Embryonic facial prominence (tissue), 1 donor: ENCODE measurements around the gene FAM53A.

Experiments used
- DNase-seq: peaks from one replicate; pipeline ENCODE4 v3.0.0-alpha.2; 2016; ENCODE audit errors: extremely low spot score

FAM53A gene

DNA sequence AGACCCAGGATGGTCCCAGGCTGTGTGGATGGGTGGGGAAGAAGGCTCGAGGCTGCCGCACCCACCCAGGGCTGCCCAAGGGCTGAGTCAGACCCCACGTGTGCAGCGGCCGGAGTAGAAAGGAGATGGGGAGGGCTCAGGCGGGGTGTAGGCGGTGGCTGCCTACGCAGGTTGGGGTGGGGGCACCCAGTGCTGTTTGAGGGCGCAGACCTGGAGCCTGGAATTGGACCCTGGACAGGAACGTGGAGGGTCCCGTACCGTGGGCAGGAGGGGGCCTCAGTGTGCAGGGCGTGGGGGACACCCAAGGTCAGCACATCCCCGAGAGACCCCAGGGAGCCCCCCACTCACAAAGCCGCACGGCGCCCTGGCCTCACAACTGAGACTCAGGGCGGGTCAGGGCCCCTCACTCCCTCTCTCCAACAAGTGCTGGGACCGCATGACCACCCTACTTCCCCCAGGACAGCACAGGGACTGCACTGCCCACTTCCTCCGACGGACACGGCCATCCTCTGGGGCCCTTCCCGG, 79.9 kb downstream of the FAM53A start:
- DNase-seq = no peak

DNA sequence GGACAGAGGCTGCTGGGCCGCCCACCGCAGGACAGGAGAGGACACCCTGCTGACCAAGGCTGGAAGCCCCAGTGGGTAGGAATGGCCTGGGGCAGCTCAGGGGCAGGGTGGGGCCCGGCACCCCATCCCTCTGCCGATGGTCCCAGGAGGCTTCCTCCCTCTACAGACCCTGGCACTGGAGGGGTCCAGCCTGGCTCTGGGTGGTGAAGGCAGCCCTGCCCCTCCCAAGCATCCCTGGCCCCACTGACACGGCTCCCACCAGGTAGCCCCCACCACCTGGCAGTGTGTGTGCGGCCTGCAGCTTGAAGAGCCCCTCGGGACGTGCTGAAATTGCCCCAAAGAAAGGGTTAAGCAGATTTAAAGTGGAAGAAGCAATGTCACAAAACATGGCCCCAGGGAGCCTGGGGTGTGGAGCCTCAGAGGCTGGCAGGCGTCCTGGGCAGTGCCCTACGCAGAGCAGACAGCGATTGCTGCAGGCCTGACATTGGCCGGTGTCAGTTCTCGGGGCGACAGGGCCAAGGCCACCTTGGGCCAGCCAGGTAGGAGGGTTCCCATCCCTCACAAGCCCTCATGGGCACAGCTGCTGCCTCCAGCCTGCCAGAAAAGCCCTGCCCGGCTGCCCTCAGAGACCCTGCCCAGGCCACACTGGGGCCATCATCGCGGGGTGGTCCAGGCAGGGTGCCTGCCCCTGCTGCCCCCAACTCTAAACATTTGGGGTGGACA, 80.5 kb downstream of the FAM53A start:
- DNase-seq = no peak

DNA sequence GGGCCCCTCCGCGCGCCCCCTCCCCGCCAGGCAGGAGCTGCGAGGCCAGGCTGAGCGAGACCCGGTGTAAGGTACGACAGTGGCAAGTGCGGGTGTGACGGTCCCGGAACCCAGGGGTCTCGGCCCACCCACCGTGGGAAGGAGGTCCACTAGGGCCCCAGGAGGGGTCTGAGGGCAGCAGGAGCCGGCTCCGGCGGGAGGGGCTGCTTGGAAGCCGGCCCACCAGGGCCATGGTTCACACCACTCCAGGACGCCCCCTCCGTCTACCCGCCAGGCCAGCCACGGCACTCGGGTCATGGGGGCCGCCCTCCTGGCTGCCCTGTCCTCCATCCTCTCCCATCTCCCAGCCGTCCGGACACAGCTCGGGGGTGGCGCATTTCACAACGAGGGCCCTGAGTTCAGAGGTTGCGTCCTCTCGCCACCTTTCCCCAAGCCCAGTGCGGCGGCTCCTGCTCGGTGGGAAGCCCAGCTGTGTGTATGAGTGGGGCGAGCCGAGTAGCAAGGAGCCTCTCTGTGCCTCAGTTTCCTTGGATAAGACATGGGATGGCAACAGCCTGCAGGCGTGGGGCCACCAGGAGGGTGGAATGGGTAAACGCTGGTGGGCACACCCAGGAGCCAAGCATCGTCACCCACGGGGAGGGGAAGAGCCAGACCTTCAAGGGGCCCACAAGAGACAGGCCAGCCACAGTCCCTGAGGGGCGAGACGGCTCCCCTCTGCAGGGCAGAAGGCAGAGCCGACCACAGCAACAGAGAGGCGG, 81.3 kb downstream of the FAM53A start:
- no peak for DNase-seq

DNA sequence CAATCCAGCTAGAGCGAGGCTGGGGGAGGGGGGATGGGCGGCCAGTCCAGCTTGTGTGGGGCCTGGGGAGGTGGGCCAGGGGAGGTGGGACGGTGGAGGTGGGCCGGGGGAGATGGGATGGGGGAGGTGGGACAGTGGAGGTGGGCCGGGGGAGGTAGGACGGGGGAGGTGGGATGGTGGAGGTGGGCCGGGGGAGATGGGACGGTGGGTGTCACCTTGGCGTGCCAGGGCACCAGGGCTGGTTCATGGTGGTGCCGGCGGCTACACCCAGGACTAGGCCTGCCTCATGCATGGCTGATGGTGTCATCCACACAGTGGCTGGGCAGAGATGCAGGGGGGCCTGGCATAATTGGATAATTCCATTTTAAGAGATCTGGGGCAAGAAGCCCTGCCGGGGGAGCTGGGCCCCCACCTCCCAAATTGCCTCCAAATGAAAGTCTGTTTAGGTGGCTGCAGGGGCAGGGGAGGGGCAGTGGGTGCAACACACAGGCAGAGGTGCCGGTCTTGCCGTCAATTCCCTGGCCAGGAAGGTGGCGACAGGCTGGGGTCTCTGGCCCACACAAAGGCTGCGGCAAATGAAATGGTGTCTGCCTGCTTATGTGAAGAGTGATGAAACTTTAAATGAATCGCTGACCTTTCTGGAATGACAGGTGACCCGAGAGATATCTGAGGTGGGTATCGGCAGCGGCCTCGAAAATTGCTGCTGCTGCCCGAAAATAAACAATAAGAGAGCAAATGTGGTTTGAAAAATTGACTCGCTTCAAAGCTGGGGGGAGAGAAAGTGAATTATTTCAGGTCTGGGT, 82.1 kb downstream of the FAM53A start:
- no peak for DNase-seq

DNA sequence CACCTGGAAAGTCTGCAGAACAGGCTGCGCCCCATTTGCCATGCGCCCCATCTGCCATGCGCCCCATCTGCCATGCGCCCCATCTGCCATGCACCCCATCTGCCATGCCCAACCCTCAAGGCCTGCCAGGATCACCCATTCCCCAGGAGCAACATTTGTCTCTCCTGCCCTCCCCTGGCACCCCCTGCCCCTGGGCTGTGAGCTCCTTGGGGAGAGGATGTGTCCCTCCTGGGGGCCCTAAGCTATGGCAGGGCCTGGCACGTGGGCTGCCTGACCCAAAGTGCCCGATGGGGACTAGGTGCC, 82.6 kb downstream of the FAM53A start:
- no peak for DNase-seq

DNA sequence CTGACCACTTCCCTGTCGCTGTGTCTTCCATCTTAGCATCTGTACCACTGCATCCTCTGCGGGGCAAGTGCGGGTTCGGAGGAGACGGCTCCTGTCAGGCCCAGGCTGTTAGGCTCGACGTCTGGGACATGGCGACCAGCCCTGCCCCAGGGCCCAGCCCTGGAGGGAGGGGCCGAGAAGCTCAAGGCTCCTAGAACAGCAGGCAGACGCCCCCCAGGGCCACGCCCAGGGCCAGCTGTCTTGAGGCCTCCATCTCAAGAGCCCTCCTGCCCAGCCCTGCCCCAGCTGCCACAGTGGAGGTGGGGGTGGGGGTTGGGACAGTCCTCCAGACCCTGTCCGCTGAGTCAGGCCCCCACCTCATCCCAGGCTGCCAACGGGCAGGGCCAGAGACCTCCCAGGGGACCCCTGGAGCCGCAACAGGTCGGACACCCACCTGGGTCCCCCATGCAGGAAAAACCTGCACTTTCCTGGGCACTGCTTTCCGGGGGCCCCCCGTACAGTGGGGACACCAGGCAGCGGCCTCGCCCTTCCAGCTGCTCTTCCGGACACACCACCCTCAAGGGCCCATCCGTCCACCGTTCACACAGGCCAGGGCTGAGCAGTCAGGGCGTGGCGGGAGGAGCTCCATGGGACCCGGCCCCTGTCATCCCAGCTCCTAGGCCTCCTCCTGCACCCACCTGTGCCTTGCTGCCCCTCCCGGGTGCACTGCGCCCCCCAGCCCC, 83.1 kb downstream of the FAM53A start:
- DNase-seq = no peak

DNA sequence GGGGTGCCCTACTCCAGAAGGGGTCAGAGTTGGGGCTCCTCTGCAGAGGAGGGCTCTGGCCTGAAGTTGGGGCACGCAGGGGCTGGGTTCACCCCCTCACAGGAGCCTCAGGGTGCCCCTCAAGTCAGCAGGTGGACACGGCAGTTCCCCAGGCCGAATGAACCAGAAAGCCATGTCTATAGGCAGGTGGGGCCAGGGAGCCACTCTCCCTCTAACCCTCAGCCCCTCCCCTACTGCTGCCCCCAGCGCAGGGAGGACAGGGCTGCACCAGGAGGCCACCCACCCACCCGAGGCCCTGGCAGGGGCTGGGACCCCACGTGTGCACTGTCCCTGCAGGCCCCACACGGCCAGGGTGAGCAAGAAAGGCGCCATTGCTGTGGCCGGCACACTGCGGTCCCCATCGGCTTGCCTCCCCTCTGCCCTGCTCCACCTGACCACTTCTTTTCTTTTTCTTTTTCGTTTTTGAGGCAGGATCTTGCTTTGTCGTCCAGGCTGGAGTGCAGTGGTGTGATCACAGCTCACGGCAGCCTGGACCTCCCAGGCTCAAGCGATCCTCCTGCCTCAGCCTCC, 83.8 kb downstream of the FAM53A start:
- DNase-seq = no peak

DNA sequence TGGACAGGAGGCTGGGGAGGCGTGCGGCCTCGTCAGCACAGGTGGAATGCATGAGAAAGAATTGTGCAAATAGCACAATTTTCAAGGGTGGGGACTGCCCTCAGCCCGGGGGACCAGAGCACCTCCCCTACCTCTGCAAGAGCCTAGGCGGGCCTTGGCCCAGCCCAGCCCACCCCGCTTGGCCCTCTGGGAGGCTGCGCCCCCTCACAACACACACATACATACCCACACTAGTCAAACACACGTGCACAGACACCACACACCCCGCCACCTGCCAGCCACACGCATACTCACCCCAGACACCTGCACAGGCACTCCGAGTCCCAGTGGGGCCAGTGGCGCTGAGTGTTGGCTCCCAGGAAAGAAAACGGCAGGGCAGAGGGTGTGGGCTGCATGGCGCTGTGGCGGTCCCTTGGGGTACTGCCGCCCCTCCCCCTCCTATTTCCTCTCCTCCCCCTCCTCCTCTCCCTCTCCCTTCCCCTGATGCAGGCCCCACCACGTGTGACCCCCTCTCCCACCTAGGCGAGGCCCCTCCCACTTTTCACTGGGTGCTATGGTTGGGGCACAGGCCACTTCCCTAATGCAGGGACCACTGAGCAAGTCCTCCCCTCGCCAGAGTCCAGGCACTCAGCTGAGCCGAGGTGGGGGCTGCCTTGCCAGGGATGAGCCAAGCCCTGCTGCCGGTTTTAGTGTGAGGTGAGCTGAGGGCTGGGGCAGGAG, 84.5 kb downstream of the FAM53A start:
- no peak for DNase-seq

DNA sequence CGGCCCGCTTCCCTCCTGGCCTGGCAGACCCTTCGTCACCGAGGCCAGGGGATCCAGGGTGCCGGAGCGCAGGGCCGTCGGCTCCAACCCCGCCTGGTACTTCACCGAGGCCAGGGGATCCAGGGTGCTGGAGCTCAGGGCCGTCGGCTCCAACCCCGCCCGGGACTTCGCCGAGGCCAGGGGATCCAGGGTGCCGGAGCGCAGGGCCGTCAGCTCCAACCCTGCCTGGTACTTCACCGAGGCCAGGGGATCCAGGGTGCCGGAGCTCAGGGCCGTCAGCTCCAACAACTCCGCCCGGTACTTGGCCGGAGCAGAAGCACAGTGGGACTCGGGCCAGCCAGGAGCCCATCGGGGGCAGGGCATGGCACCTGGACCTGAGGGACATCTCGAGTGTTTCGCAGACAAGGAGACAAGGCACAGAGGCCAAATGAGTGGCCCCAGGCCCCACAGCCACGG, 85.1 kb downstream of the FAM53A start:
- DNase-seq = no peak

DNA sequence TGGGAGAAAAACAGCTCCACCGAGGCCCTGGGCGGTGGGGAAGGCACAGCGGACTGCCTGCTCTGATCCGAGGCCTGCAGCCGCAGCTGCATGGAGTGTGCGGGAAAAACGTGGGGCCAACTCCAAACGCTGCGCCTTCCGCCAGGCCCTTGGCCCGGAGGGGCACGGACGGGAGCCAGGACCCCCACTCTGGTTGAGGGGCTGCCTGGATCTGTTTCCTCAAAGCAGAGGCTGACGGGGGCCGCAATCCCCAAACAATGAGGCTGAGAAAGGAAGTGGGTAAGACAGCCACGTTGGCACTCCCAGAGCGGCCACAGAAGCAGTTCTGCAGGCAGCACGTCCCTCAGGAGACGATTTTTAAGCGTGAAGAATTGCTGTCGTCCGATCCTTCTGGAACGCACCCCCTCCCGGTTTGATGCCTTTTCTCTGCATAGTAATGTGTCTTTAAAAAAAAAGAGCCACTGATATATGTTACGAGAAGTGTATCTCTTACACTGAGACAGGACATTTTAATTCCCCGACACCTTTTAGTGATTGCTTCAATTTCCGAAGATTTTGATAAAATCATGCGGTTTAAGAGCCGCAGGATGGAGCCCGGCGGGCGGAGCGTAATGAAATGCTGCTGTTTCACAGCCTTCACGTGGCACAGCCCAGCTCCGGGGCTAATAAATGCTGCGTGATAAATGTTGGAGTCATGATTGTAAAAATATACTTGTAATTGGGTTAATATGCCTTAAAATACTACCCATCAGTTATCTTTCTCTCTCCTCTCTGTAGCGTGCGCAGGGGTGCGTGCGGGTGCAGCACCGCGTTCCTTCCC, 85.7 kb downstream of the FAM53A start:
- no peak for DNase-seq

DNA sequence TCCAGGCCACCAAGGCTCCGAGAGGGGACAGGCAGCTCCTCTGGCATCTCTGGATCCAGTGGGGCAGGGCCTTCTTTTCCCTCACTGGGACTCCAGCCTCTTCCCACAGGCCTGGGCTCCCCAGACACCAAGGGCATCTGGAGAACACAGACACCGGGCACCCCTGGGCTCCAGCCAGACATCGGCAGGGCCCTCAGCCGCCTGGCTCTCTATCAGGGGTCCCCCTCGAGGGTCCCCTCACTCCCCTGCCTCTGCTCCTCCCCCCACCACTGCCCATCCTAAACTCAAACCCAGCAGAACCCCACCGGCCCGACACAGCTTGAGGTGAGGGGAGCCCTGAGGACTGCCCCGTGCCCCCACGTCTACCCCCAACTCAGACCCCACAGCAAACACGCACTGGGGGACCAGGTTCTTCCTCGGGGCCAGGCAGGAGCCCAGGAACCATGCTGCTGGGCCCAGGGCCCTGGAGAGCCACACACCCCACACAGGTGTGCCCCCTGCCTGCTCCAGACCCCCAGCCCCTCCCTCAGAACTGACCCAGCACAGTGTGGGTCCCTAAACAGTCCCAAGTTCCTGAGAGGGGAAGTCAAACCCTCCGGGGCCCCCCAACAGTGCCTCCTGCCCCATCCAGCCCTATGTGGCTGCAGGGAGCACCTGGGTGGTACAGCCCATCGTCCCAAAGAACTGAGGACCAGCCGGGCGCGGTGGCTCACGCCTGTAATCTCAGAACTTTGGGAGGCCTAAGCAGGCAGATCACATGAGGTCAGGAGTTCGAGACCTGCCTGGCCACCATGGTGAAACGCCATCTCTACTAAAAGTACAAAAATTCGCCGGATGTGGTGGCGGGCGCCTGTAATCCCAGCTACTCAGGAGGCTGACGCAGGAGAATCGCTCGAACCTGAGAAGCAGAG, 86.8 kb downstream of the FAM53A start:
- no peak for DNase-seq

DNA sequence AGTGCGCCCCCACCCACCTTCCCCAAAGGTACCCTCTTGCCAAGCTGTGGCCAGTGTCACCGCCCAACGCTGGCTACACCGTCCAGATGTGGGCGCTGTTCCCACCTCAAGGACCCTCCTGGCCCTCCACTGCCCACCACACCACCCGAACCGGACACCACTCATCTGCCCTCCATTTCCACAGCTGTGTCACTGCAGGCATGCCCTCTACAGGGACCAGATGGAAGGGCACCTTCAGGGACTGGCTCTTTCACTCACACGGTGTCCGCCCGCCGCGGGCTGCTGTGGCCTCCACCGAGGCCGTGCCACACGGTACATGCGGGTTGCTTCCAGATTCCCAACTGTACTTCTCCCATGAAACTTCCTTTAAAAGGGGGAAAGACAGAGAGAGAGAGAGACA, 87.7 kb downstream of the FAM53A start:
- no peak for DNase-seq

DNA sequence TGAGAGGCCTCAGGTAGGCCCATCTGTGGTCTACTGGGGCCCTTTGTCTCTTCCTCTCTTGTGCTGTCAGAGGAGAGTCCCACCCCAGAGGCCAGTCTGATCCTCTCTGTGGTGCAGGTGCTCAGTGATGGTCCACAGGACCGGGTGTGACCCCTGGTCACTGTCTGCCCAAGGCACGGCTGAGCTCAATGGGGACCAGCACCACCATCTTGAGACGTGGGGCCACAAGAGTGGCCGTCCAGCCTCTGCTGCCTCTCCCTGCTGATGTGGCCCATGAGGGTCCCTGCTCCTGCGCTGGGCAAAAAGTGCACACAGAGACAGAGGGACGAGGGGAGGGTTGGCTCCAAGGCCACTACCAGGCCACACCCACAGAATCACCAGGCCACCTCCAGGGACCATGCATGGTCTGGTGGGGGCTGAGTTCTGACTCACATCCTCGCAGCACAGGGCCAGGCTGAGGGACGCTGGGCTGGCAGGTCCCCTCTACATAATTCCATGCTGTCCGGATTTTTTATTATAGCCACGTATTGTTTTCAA, 88.3 kb downstream of the FAM53A start:
- no peak for DNase-seq

DNA sequence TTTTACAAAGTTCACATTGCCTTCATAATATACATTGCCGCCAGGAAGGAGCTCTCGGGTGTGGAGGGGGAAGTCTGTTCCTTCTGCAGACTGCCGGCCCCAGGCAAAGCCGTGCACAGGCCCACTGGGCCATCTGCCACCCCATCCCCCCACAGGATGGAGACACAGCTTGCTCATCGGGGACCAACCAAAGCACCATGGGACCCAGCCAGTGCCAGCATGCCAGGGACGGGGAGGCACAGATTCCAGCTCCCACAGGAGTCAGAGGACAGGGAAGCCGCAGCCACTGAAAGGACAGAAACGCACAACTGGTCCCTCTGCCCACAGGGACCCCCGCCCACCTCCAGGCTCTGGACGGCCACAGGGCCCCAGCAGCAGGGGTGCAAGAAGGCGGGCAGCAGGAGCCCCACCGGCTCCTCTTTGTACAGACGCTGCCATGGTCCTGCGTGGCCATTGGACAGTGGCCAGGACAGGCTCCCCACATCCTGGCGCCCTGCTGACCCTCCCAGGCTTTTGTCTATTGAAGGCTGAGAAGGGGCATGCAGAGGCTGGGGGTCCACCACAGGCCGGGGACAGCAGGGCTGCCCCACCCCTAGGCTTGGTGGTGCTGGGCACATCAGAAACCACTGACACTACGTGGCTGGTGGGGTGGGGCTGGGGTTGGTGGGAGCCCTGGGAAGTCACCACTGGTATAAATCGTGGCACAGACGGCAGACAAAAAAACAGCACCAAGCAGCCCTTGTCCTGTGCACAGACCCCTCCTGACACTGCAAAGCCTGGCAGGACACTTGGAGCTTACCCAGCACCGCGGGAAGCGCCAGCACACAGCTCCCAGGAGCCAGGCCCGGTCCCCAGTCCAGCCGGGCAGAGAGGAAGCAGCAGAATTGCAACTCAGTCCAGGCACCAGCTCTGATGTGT, 89.0 kb downstream of the FAM53A start:
- DNase-seq = no peak

DNA sequence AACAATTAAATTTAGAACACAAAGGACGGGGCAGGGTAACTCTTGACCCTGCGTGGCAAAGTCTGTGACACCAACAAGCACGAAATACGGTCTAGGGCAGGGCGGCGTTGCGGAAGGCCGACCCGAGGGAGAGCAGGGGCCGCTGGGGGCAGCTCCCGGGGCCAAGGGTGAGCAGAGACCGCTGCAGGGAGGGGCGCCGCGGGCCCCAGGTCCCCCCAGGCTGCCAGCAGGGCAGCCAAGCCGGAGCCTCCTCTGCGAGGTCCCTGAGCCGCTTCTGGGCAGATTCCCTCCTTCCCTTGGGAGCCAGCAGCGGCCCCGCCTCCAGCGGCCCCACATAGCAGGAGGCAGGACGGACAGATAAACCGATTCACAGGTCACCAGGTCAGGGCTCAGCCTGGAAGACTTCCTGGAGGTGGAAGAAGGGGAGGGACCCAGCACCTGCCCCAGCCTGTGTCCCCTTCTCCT, 90.2 kb downstream of the FAM53A start:
- no peak for DNase-seq

DNA sequence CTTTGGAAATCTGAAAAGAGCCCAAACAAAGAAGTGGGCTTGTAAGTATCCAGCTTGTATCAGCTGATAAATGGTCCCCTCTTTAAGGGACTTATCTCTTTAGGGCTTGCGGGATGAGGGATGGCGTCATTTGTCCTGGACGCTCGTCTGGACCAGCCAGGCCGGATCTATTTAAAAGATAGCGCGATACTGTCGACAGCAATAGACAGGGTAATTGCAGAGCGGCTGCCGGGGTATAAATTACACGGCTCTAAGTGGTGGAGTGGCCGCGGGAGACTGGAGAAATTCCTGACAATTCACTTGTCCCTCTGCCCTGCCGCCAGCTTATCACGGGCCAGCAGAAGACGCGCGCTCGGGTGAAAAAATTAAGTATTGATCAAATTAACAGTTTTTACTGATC, 90.7 kb downstream of the FAM53A start:
- DNase-seq = no peak

DNA sequence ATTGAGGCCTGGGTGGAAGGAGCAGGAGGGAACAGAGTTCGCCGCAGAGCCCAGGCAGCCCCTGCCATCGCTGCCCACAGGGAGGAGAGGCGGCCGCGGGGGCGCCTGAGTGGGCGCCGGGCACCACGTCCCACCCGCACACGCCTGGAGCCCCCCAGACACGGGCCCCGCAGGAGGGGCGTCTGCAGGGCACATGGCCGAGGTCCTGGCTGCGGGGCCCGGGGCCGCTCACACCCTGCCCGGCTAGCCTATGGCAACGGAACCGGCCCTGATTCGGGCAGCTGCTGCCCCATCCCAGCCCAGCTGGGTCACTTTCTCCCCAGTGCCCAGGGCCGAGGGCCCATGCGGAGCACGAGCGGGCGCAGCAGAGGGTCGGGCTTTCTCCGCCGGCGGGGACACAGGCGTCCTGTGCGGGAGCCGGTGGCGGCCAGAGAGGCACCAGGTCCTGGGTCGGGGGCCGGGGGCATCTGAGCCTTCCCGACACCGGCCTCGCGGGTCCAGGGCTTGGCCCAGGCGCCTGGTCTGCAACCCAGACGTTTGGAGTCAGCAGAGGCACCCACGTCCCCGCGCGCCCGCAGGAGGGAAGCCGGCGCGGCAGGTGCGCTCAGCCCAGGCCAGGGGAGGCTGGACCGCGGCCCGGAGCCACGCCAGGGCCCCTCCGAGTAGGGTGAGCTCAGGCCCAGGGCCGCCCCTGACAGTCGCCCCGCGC, 91.2 kb downstream of the FAM53A start:
- DNase-seq = no peak
